Fibroblast of villous mesenchyme (primary cell): ENCODE results near the gene CD81. TPM values are rescaled to one million over a fixed set of nuclear protein-coding genes. Genes with fewer than 3 reads are reported as not detected.

ENCODE experiments used
- DNase-seq: peaks from one replicate; pipeline ENCODE4 v3.0.0-alpha.2; 2010; ENCODE audit warnings: low read depth
- H3K4me3 ChIP-seq: 2 replicates; pipeline ENCODE4 v1.5.1; 2011; ENCODE audit warnings: low read depth, mild to moderate bottlenecking, low read length
- total RNA-seq: library from RNA; depleted of rRNA; stranded (reverse); fragments of >200 nt; gene quantifications from 2 replicates; pipeline ENCODE4 v1.2.3, GENCODE V29; 2012
- TF ChIP-seq, protein P1 (sequence below): IDR thresholded peaks from 2 replicates; pipeline ENCODE4 v1.5.1; 2012; ENCODE audit warnings: low read depth, mild to moderate bottlenecking, low read length; ENCODE audit not compliant: insufficient read depth

Gene CD81
- total RNA-seq, 1 donor: 257 TPM

DNA sequence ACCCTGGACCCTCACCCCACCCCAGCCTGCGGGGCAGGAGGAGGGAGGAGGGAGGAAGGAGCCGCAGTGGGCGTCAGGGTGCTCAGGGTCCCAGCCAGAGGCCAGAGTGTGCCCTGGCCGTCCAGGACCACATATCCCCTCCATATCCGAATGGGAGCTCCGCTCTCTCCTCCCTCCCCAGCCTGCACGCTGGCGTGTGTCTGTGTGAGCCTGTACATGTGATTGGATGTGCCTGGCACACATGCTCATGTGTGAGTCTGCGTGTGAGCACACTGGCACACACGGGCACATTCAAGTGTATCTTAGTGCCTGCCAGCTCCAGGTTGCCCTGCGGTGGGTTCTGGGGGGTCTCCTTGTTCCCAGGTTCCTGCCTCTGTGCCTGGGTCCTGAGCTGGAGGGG is 31.6 kb downstream of the CD81 start:
- TF ChIP-seq, protein P1, sequence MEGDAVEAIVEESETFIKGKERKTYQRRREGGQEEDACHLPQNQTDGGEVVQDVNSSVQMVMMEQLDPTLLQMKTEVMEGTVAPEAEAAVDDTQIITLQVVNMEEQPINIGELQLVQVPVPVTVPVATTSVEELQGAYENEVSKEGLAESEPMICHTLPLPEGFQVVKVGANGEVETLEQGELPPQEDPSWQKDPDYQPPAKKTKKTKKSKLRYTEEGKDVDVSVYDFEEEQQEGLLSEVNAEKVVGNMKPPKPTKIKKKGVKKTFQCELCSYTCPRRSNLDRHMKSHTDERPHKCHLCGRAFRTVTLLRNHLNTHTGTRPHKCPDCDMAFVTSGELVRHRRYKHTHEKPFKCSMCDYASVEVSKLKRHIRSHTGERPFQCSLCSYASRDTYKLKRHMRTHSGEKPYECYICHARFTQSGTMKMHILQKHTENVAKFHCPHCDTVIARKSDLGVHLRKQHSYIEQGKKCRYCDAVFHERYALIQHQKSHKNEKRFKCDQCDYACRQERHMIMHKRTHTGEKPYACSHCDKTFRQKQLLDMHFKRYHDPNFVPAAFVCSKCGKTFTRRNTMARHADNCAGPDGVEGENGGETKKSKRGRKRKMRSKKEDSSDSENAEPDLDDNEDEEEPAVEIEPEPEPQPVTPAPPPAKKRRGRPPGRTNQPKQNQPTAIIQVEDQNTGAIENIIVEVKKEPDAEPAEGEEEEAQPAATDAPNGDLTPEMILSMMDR: no peak
- H3K4me3 ChIP-seq: no peak overlapping the region
- no peak for DNase-seq

DNA sequence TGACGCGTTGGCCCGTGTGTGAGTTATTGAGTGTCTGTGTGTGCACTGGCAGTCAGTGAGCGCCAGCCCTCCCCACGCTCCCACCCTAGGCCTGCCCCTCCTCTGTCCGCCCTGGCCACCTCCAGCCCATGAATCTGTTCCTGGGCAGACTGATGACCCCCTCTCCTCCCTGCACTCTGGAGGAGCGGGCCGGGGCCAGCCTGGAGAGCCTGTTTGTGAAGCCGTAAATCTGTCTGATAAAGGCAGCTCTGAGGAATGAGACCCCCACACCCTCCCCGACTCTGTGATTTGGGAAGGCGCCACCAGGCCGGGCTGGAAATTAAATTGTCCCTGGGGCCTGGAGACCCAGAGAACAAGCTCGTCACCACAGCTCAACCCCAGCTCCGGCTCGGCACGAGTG is 32.0 kb downstream of the CD81 start:
- no peak for DNase-seq
- TF ChIP-seq, protein P1: no peak
- no peak overlapping the region for H3K4me3 ChIP-seq

DNA sequence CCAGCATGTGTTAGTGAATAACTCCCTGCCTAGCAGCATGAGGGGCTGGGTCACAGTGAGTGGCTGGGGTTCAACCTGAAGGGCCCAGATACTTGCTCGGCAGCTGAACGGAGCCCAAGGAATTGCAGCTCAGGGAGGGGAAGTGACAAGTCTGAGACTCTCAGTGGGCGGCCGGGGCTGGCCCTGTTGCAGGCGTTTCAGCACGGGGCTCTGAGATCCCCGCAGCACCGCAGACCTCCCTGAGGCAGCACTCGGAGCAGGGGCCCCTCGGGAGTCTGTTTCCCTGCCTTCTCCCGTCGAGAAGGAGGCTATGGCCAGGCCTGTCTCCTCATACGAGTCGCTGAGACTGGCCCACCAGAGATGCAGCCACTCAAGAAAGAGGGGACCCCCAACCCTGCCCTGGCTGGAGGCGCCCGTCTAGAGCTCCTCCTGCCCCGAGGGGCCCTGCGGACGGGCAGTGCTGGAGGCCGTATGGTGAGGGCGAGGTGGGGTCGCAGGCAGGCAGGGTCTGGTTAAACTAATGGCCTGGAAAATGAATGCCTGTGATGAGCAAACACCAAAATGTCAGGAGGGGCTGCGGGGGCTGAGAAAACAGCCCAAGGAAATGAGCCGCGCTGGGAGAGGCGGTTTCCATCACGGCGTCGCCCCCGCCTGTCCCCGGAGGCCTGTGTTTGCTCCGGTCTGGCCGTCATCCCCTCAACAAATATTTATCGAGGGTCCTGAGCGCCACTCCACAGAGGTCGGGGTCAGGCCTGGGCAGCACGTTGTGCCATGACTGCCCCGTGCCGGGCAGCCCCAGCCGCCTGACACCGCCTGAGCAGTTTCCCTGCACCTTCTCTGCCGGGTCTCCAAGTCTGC is 32.7 kb downstream of the CD81 start:
- TF ChIP-seq, protein P1: no peak
- H3K4me3 ChIP-seq: no peak overlapping the region
- DNase-seq: no peak

DNA sequence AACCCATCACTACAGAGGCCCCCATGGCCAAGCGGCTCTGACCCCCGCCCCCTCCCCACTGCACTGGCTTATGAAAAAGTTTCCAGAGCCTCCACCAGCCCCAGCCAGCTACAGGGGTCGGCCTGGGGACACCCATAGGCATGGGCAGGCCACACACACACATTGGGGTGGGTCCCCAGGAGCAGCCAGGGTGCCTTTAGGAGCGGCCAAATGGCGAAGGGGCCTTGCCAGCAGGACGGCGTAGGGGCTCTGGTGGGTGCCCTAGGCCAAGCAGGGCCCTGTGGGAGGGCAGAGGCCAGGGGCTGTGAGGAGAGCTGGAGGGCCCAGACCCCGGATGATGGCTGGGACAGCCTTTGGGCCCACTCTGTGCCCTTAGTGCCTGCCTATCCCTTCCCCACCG is 33.5 kb downstream of the CD81 start:
- no peak for DNase-seq
- H3K4me3 ChIP-seq: no peak overlapping the region
- TF ChIP-seq, protein P1: no peak

DNA sequence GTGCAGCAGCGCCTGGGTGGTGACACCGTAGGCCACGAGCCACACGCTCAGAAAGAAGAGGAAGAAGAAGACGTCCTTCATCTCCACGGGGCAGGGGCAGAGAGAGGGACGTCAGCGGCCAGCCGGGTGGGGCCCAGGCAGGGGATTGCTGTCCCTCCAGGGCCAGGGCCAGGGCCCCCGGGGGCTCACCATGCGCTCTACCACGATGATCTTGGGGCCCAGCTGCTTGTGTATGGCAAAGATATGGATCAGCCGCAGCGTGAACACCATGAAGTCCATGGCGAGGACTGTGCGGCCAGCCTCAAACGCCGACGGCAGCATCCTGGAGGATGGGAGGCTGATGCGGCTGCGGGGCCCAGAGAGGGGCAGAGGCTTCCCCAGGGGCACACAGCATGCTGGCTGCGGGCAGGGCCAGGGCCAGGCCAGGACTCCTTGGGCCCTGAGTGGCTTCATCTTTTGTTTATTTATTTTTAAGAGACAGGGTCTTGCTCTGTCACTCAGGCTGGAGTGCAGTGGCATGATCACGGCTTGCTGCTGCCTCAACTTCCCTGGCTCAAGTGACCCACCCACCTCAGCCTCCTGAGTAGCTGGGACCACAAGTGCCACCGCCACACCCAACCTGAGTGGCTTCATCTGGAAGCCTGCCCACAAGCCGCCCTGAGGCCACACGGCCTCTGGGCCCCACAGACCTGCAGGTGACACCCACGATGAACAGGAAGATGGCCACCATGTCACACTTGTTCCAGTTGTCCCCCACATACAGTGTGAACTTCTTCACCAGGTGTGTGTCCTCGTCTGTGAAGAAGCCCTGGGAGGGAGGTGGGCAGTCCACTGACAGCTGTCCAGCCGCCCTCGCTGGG is 34.6 kb downstream of the CD81 start:
- no peak for DNase-seq
- no peak overlapping the region for H3K4me3 ChIP-seq
- TF ChIP-seq, protein P1: no peak

DNA sequence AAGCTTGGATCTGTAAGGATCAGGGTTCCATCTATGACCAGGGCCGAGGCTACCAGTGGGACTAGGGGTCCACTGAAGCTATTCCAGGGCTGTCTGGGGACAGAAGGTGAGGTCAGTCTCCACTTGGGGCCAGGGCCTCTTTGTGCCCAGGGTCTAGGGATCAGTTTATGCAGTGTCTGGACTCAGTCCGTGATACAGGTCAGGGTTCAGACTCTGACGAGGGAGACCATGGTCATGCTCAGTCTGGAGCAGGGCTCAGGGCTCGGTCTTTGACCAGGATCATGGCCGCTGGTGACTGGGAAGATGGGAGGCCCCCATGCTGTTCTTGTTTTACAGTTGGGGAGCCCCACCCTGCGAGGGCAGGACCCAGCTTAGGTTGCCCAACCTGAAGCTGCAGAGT is 35.2 kb downstream of the CD81 start:
- H3K4me3 ChIP-seq: no peak overlapping the region
- DNase-seq: no peak
- TF ChIP-seq, protein P1: no peak
